DOHH2 (cell line): ENCODE measurements around the gene FKTN.
"Not testable (repeated sequence)": the region's sequence is repeated elsewhere in the genome, so short reads cannot be mapped to it uniquely, and the experiment has no call there.

Experiments used
- H3F3A ChIP-seq: fragments of 200-600 bp; sonication (generic), shearing (Covaris generic); 2 replicates; pipeline ENCODE4 v1.6.0; 2016; ENCODE audit warnings: antibody characterized with exemption, mild to moderate bottlenecking; ENCODE audit not compliant: control insufficient read depth, insufficient read depth
- H3K27ac ChIP-seq: fragments of 200-600 bp; sonication (generic); 2 replicates; pipeline ENCODE4 v1.5.1; 2014; ENCODE audit warnings: low read depth, mild to moderate bottlenecking, low read length, moderate library complexity
- H3K27me3 ChIP-seq: fragments of 200-600 bp; sonication (generic); 2 replicates; pipeline ENCODE4 v1.6.1; 2014; ENCODE audit warnings: mild to moderate bottlenecking, low read length, mixed read lengths; ENCODE audit not compliant: control insufficient read depth
- H3K36me3 ChIP-seq: fragments of 200-600 bp; sonication (generic); 2 replicates; pipeline ENCODE4 v1.6.1; 2014; ENCODE audit warnings: mild to moderate bottlenecking, low read length, moderate library complexity, mixed read lengths; ENCODE audit not compliant: control insufficient read depth
- H3K4me1 ChIP-seq: fragments of 200-600 bp; sonication (generic); 2 replicates; pipeline ENCODE4 v1.6.1; 2014; ENCODE audit warnings: mild to moderate bottlenecking, low read length, mixed read lengths; ENCODE audit not compliant: control insufficient read depth
- H3K4me2 ChIP-seq: fragments of 200-600 bp; sonication (generic); 2 replicates; pipeline ENCODE4 v1.6.0; 2014; ENCODE audit warnings: mild to moderate bottlenecking, low read length, moderate library complexity
- H3K4me3 ChIP-seq: fragments of 200-600 bp; sonication (generic); 2 replicates; pipeline ENCODE4 v1.5.1; 2014; ENCODE audit warnings: mild to moderate bottlenecking, low read length, mixed read lengths
- H3K79me2 ChIP-seq: fragments of 200-600 bp; sonication (generic); 2 replicates; pipeline ENCODE4 v1.6.1; 2014; ENCODE audit warnings: mild to moderate bottlenecking, low read length, mixed read lengths; ENCODE audit not compliant: control insufficient read depth
- H3K9me2 ChIP-seq: fragments of 200-600 bp; sonication (generic); replicated peaks from 2 replicates; pipeline ENCODE4 v1.6.1; 2014; ENCODE audit warnings: mild to moderate bottlenecking, low read length, mixed read lengths; ENCODE audit not compliant: control insufficient read depth
- H3K9me3 ChIP-seq: fragments of 200-600 bp; sonication (generic); 2 replicates; pipeline ENCODE4 v1.6.1; 2014; ENCODE audit warnings: antibody characterized with exemption, low read length, mixed read lengths; ENCODE audit not compliant: control insufficient read depth, insufficient read depth
- H4K20me1 ChIP-seq: fragments of 200-600 bp; sonication (generic); 2 replicates; pipeline ENCODE4 v1.6.0; 2014; ENCODE audit warnings: low read depth, mild to moderate bottlenecking, antibody characterized with exemption, low read length, moderate library complexity; ENCODE audit not compliant: control insufficient read depth, insufficient read depth
- EZH2phosphoT487 ChIP-seq: fragments of 200-600 bp; sonication (generic); IDR thresholded peaks from 2 replicates; pipeline ENCODE4 v1.6.1; 2017; ENCODE audit warnings: borderline replicate concordance, mild to moderate bottlenecking, antibody characterized with exemption, low read length, moderate library complexity, mixed read lengths
- TF ChIP-seq, protein P1 (sequence below): fragments of 200-600 bp; sonication (generic); IDR thresholded peaks from one replicate; pipeline ENCODE4 v1.5.1; 2014; ENCODE audit warnings: antibody characterized with exemption, mild to moderate bottlenecking, low read depth, low read length; ENCODE audit not compliant: poor library complexity, severe bottlenecking

Gene FKTN

GRCh38 chr9:105511446-105511845 is 46.5 kb upstream of the FKTN start:
- H3K4me2 ChIP-seq, result no peak overlapping the region
- no peaks in the 10 kb centered on the region for H3K79me2 ChIP-seq
- no peaks in the 10 kb centered on the region for H3F3A ChIP-seq
- no peak overlapping the region for H3K27ac ChIP-seq
- no peaks in the 10 kb centered on the region for H3K27me3 ChIP-seq
- no peaks in the 10 kb centered on the region for H3K9me2 ChIP-seq
- TF ChIP-seq EZH2phosphoT487, result no peak
- TF ChIP-seq, protein P1, sequence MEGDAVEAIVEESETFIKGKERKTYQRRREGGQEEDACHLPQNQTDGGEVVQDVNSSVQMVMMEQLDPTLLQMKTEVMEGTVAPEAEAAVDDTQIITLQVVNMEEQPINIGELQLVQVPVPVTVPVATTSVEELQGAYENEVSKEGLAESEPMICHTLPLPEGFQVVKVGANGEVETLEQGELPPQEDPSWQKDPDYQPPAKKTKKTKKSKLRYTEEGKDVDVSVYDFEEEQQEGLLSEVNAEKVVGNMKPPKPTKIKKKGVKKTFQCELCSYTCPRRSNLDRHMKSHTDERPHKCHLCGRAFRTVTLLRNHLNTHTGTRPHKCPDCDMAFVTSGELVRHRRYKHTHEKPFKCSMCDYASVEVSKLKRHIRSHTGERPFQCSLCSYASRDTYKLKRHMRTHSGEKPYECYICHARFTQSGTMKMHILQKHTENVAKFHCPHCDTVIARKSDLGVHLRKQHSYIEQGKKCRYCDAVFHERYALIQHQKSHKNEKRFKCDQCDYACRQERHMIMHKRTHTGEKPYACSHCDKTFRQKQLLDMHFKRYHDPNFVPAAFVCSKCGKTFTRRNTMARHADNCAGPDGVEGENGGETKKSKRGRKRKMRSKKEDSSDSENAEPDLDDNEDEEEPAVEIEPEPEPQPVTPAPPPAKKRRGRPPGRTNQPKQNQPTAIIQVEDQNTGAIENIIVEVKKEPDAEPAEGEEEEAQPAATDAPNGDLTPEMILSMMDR, result no peak
- no peaks in the 10 kb centered on the region for H4K20me1 ChIP-seq
- H3K4me1 ChIP-seq, result no peaks in the 10 kb centered on the region
- no peak overlapping the region for H3K4me3 ChIP-seq
- no peaks in the 10 kb centered on the region for H3K36me3 ChIP-seq
- no peaks in the 10 kb centered on the region for H3K9me3 ChIP-seq

GRCh38 chr9:105515811-105516413 is 42.0 kb upstream of the FKTN start:
- Histone ChIP-seq H3F3A (no peaks in the 10 kb centered on the region), H3K4me1 (no peaks in the 10 kb centered on the region), H3K9me3 (no peaks in the 10 kb centered on the region), H4K20me1 (no peaks in the 10 kb centered on the region), H3K27me3 (no peaks in the 10 kb centered on the region), H3K4me2 (no peak overlapping the region), H3K79me2 (no peaks in the 10 kb centered on the region), H3K4me3 (no peak overlapping the region), H3K36me3 (no peaks in the 10 kb centered on the region), H3K9me2 (no peaks in the 10 kb centered on the region), H3K27ac (no peak overlapping the region)
- TF ChIP-seq EZH2phosphoT487, result no peak
- TF ChIP-seq, protein P1, result no peak

DNA sequence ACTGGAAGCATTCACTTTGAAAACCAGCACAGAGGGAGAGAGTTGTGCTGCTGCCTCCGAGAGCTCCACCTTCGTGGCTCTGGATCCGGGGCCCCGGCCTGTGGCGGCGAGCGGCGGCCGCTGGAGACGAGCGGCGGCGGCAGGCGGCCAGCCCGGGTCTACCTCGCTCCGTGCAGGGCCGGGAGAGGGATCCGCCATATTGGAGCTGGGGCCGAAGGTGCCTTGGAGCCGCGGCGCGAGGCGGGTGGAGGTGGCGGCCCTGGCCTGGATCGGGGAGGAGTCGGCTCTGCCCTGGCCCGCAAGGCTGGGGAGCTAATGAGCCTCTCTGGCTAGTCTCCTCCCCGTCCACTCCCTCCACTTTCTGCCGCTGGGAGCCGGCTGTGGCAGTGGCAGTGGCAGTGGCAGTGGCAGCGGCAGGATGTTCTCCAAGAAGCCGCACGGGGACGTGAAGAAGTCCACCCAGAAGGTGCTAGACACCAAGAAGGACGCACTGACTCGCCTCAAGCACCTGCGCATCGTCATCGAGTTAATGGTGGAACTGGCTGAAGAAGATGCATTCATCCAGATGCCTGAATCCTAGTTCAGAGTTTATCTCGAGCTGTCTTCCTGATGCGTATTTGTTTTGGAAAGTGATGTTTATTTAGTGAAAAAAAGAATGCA is 38.1 kb upstream of the FKTN start:
- not testable (repeated sequence) for H3K9me3 ChIP-seq, H3K27ac ChIP-seq, H3K4me3 ChIP-seq

DNA sequence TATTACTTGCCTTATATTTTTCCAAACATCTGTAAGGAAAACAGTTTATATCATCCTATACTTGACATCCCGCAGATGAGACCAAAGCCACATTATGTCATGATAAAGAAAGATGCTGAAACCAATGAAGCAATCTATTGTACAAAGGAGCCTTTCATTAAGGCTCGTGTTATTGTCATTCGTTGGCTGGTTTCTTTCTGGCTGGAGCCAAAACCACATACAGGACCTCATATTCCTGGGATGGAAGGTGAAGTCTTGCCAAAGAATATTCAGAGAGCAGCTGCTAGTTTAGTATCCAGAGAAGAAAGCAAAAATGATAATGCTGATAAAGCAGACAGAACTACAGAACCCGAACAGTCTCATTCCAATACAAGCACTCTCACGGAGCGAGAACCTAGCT is 36.9 kb upstream of the FKTN start:
- H3K27ac ChIP-seq, H3K4me3 ChIP-seq, H3K9me2 ChIP-seq, H3K27me3 ChIP-seq, H3F3A ChIP-seq, H4K20me1 ChIP-seq, H3K4me2 ChIP-seq, H3K79me2 ChIP-seq, H3K36me3 ChIP-seq, H3K9me3 ChIP-seq, H3K4me1 ChIP-seq: not testable (repeated sequence)

More for the DNA sequence above, 38.1 kb upstream of the FKTN start:
- not testable (repeated sequence) for H3K4me2 ChIP-seq, H3K36me3 ChIP-seq, H3K27me3 ChIP-seq, H3K79me2 ChIP-seq, H3K4me1 ChIP-seq, H3K9me2 ChIP-seq, H4K20me1 ChIP-seq, H3F3A ChIP-seq

- H3K9me2 ChIP-seq, H3K27me3 ChIP-seq, H3K4me3 ChIP-seq, H3K4me1 ChIP-seq, H3K27ac ChIP-seq, H3K9me3 ChIP-seq, H3K79me2 ChIP-seq, H3K36me3 ChIP-seq, H4K20me1 ChIP-seq, H3F3A ChIP-seq, H3K4me2 ChIP-seq: not testable (repeated sequence)
Measured at GRCh38 chr9:105522618-105523385, 35.1 kb upstream of the FKTN start.
